ENCODE measurements around the gene TEX19. TPM values are rescaled to one million over a fixed set of nuclear protein-coding genes. Genes with fewer than 3 reads are reported as not detected.
A peak's percentile ranks its signal among the peaks of the same experiment; 100 is the strongest.

The TEX19 gene, protein sequence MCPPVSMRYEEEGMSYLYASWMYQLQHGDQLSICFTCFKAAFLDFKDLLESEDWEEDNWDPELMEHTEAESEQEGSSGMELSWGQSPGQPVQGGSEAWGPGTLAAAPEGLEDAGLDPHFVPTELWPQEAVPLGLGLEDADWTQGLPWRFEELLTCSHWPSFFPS
- total RNA-seq (2022): not detected in 2 replicates
- not detected for Bru-seq, nascent RNA
- BruChase-seq, experiment 1, labeled RNA remaining after a 6-hour chase: percentile 11 among the genes with signal in this experiment
- percentile 12 among the genes with signal in this experiment for BruChase-seq, experiment 2, labeled RNA remaining after a 2-hour chase
- long read RNA-seq: 0 reads

DNA sequence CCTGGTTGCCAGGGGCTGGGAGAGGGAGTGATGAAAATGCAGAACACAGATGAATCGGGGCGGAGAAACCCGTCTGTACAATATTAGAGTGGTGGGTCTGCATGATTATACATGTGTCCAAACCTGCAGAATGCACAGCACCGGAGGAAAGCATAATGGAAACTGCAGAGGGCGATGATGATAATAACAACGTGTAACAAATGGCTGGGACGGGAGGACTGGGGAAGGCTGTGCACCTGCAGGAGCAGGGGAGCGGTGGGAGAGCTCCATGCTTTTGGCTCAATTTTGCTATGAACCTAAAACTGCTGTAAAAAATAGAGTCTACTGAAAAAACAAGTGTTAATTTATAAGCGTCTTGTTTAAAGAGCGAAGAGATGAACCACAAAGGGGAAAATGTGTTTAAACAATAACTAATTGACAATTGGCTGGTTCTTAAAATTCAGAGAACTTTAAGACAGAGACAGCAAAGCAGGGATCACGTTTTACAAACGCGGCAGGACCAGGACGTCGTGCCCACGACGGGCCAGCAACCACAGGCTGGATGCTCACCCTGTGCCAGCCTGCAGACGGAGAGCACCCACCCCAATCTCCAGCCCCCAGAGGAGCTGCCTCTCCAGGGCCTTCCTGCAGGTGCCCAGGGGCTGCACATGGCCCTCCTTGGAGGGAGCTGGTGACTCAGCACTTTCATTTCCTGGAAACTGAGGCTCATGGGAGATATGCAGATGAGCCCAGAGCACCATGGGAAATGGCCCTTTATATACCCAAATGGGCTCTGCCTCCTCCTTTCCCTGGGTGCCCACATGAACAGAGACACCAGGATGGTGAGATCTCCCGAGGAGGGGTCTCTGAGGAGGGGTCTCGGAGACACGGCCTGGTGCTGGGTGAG is at the start of gene TEX19:
Gene TEX19 (plus strand): TSS at position 783 of the 886 bp plus-strand sequence. CDS start 2,904 bp downstream, outside the sequence.
- H3K27me3 Mint-ChIP-seq (ENCODE audit: unreplicated experiment): peaks cover 28% of the 10 kb centered on the region
- BruUV-seq (replicated peaks): no TSS peak
- no peak within 1 kb of the TSS for H3K4me3 Mint-ChIP-seq (ENCODE audit: low read depth, unreplicated experiment)
- H3K36me3 Mint-ChIP-seq (ENCODE audit: insufficient read depth, unreplicated experiment): no peaks in the 10 kb centered on the region
- peaks cover 9% of the 10 kb centered on the region for H3K4me1 Mint-ChIP-seq (ENCODE audit: low read depth, unreplicated experiment)
- intact Hi-C loops (cut with micrococcal nuclease; ENCODE audit: unreplicated experiment): no loop called here
- H3K9me3 Mint-ChIP-seq (ENCODE audit: low read depth, unreplicated experiment): no peaks in the 10 kb centered on the region
- TF ChIP-seq, protein P1, sequence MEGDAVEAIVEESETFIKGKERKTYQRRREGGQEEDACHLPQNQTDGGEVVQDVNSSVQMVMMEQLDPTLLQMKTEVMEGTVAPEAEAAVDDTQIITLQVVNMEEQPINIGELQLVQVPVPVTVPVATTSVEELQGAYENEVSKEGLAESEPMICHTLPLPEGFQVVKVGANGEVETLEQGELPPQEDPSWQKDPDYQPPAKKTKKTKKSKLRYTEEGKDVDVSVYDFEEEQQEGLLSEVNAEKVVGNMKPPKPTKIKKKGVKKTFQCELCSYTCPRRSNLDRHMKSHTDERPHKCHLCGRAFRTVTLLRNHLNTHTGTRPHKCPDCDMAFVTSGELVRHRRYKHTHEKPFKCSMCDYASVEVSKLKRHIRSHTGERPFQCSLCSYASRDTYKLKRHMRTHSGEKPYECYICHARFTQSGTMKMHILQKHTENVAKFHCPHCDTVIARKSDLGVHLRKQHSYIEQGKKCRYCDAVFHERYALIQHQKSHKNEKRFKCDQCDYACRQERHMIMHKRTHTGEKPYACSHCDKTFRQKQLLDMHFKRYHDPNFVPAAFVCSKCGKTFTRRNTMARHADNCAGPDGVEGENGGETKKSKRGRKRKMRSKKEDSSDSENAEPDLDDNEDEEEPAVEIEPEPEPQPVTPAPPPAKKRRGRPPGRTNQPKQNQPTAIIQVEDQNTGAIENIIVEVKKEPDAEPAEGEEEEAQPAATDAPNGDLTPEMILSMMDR (IDR thresholded peaks at IDR 0.05; ENCODE audit: unreplicated experiment): no peak
- DNase-seq: no peak
- CTCF ChIA-PET: interaction anchor here (0.6 kb wide), 2 partner anchors 8 to 36 kb away, joined by 6 read pairs; no protein-coding TSS in a partner anchor
- H3K27ac Mint-ChIP-seq (ENCODE audit: unreplicated experiment): peak within 1 kb of the TSS; percentile 2

DNA sequence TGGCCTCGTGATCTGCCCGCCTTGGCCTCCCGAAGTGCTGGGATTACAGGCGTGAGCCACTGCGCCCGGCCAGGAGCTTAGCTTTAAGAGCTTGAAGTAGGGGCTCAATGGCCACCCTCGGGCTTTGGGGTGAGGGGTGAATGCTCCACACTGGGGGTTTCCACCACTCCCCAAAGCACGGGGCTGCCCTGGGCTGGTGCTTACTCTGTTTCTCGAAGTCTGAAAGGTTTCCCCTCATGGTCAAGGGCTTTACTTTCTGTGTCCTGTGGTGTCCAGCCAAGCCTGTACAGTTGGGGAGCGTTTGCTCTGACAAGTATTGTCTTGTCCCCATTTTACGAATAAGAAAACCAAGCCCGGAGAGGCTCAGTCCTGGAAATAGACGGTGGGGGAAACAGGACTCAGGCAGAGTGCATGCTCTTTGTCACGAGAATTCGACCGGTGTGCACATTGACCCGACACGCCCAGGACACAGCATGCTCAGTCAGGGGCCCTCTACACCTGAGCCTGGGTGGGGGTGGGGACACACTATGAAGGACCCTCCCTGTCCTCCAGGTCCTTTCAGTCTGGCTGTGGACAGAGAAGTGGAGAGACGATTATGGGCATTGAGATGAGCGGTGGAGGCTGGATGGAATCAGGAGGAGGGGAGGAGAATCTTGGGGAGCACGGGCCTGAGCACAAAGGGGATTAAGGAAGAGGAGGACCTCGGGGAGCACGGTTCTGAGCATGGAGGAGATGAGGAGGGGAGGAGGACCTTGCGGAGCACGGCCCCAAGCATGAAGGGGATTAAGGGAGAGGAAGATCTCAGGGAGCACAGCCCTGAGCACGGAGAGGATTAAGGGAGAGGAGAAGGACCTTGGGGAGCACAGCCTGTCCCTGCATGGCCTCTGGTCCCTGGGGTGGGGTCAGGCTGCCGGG is 49.1 kb upstream of the TEX19 start:
- no peaks in the 10 kb centered on the region for H3K9me3 Mint-ChIP-seq (ENCODE audit: low read depth, unreplicated experiment)
- TF ChIP-seq, protein P1 (IDR thresholded peaks at IDR 0.05; ENCODE audit: unreplicated experiment): no peak
- BruUV-seq (replicated peaks): no TSS peak
- no peak overlapping the region for H3K27ac Mint-ChIP-seq (ENCODE audit: unreplicated experiment)
- intact Hi-C loops (cut with micrococcal nuclease; ENCODE audit: unreplicated experiment): no loop called here
- no peak overlapping the region for H3K4me3 Mint-ChIP-seq (ENCODE audit: low read depth, unreplicated experiment)
- peaks cover 10% of the 10 kb centered on the region for H3K4me1 Mint-ChIP-seq (ENCODE audit: low read depth, unreplicated experiment)
- peaks cover 64% of the 10 kb centered on the region for H3K27me3 Mint-ChIP-seq (ENCODE audit: unreplicated experiment)
- no peak for DNase-seq
- H3K36me3 Mint-ChIP-seq (ENCODE audit: insufficient read depth, unreplicated experiment): no peaks in the 10 kb centered on the region
- CTCF ChIA-PET: interaction anchor here (0.6 to 1.2 kb wide), 3 partner anchors 9 to 611 kb away, joined by 3 to 4 read pairs (median 3); no protein-coding TSS in a partner anchor

DNA sequence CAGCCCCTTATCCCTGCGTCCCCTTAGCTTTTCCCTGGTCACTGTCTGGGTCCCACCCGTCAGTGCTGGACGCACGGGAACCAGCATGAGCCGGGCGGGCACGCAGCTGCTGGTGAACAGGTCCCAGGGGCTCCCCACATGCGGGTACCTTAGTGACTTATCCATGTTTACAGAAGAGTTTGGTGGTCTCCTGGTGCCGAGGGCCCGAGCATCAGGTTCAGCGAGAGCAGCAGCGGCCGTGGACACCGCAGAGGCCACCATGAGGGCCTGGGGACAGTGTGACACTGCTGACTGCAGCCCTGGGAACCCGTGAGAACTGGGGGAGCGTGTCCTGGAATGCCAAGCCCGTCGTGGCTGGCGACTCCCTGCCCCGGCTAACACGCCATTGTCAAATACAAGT is 48.2 kb upstream of the TEX19 start:
- peaks cover 13% of the 10 kb centered on the region for H3K4me1 Mint-ChIP-seq (ENCODE audit: low read depth, unreplicated experiment)
- no peaks in the 10 kb centered on the region for H3K9me3 Mint-ChIP-seq (ENCODE audit: low read depth, unreplicated experiment)
- intact Hi-C loops (cut with micrococcal nuclease; ENCODE audit: unreplicated experiment): no loop called here
- CTCF ChIA-PET: no interaction called here
- H3K27ac Mint-ChIP-seq (ENCODE audit: unreplicated experiment): no peak overlapping the region
- TF ChIP-seq, protein P1 (IDR thresholded peaks at IDR 0.05; ENCODE audit: unreplicated experiment): no peak
- no peak for DNase-seq
- H3K27me3 Mint-ChIP-seq (ENCODE audit: unreplicated experiment): peaks cover 73% of the 10 kb centered on the region
- no peak overlapping the region for H3K4me3 Mint-ChIP-seq (ENCODE audit: low read depth, unreplicated experiment)
- no TSS peak for BruUV-seq (replicated peaks)
- no peaks in the 10 kb centered on the region for H3K36me3 Mint-ChIP-seq (ENCODE audit: insufficient read depth, unreplicated experiment)

DNA sequence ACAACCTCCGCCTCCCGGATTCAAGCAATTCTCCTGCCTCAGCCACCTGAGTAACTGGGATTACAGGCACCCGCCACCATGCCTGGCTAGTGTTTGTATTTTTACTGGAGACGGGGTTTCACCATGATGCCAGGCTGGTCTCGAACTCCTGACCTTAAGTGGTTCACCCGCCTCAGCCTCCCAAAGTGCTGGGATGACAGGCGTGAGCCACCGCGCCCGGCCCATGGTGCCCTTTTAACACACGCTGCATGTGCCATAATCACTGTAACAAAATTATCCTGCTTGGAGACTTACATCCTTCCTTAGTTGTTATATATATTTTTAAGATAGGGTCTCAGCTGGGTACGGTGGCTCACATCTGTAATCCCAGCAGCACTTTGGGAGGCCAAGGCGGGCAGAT is 47.1 kb upstream of the TEX19 start:
- Mint-ChIP-seq H3K4me3 (ENCODE audit: low read depth, unreplicated experiment) (no peak overlapping the region), H3K27ac (ENCODE audit: unreplicated experiment) (no peak overlapping the region), H3K27me3 (ENCODE audit: unreplicated experiment) (peaks cover 78% of the 10 kb centered on the region), H3K4me1 (ENCODE audit: low read depth, unreplicated experiment) (peaks cover 15% of the 10 kb centered on the region), H3K36me3 (ENCODE audit: insufficient read depth, unreplicated experiment) (no peaks in the 10 kb centered on the region), H3K9me3 (ENCODE audit: low read depth, unreplicated experiment) (no peaks in the 10 kb centered on the region)
- CTCF ChIA-PET: no interaction called here
- no TSS peak for BruUV-seq (replicated peaks)
- intact Hi-C loops (cut with micrococcal nuclease; ENCODE audit: unreplicated experiment): no loop called here
- TF ChIP-seq, protein P1 (IDR thresholded peaks at IDR 0.05; ENCODE audit: unreplicated experiment): no peak
- DNase-seq: no peak

All from Calu3 (cell line).